Activated CD8-positive, alpha-beta memory T cell treated with anti-CD3 and anti-CD28 coated beads for 1 hour (primary cell): Measurements from ENCODE around the gene OR8J3.
"Not testable (repeated sequence)": the region's sequence is repeated elsewhere in the genome, so short reads cannot be mapped to it uniquely, and the experiment has no call there.

Experiments
- DNase-seq, 2 donors: peaks; one replicate each; pipeline ENCODE4 v3.0.0-alpha.2; 2020; ENCODE audit warnings: low read depth in 1 of 2; ENCODE audit errors: extremely low read depth in 1 of 2

Gene OR8J3, protein sequence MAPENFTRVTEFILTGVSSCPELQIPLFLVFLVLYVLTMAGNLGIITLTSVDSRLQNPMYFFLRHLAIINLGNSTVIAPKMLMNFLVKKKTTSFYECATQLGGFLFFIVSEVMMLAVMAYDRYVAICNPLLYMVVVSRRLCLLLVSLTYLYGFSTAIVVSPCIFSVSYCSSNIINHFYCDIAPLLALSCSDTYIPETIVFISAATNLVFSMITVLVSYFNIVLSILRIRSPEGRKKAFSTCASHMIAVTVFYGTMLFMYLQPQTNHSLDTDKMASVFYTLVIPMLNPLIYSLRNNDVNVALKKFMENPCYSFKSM

DNA sequence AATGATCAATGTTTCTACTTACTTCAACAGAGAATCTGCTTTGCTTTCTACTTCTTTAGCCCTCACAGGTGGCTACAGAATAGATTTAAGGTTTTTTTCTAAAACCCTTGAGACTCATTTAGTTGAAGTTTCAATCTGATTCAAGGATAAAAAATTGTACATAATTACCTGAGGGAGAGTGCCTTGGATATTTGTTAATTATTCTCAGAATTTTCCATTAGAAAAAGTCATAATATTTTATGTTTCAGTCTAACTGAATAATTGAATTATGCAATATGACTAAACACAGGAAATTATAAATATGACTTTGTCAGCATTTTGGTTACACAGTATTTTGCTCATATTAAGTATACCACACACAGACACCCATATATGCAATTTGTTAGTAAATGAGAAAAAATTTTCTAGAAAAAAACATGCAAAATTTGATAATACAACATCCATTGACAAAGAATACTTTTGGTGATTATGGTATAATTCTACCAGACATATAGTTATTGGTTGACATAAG, at the start of gene OR8J3:
Gene OR8J3, minus strand, starts transcription at position 51 of the 511 bp plus-strand sequence. CDS start 2,483 bp downstream, outside the sequence.
- no peak for DNase-seq

DNA sequence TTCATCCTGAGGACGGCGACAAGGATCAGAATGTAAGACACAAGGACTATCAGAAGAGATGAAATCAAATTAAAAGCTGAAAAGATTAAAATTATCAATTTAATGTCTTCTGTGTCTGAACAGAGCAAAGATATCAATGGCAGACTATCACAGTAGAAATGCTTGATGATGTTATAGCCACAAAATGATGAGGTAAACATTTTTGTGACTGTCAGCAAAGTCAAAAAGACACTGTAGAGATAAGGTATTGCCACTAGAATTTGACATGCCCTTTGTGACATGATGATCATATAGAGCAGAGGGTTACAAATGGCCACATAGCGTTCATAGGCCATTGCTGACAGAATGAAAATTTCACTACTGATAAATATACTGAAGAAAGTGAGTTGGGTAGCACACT, 48.6 kb upstream of the OR8J3 start:
- DNase-seq, result no peak

DNA sequence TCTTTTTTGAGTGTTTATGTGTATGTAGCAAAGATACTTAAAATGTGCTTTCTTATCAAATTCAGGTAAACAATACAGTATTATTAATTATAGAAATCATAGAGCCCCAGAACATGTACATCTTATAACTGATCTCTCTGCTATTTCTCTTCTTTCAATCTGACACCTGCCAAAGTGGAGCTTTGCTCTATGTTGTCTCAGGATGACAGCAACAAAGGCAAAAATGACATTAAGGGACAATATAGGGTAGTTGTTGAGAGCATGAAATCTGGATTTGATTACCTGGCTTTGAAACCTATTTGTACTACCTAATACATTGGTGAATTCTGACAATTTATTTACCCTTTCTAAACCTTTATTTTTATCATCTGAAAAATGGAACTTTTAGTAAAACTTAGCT, 43.5 kb upstream of the OR8J3 start:
- no peak for DNase-seq

DNA sequence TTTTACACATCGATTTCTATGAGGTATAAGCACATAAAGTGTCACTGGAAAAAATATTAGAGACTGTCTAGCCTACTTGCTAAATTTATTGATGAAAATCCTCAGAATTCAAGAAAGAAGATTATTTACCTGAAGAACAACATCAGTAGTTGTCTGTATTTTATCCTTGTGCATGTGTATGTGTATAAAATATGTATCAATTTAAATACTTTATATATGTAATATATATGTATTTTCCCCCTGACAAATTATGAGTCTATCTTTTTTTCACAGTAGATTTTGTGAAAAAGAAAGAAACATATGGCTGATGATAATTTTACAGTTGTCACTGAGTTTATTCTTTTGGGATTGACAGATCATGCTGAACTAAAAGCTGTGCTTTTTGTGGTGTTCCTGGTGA, 36.3 kb upstream of the OR8J3 start, which contains the start of gene OR5J2:
Gene OR5J2, plus strand, starts transcription at position 301 of the 400 bp plus-strand sequence. Its CDS starts 0 bp downstream, at position 301.
- no peak for DNase-seq

DNA sequence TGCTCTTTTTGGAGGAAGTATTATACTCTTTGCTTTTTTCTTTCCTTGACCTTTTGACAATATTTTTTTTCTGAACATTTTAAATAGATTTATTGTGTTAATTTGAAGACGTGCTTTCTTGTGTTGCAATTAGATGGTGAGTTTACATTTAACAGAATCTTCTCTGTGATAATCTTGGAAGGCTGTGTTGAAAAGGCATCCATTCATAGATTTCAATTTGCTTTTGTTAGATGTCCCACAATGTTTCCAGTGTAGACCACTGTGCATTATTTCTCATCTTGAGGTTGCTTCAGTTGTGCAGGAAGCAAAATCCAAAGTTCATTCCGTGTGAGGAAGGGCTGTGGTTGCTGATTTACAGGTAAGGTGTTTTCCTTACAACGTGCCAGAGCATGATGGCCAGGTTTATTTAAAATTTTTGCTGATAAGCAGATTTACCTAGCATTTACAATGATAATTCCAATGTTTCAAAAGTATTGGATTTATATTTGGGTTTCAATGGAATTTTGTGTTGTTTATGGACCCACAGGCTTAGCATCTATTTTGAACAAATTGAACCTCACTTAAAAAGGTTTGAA, 32.3 kb upstream of the OR8J3 start:
- no peak for DNase-seq

DNA sequence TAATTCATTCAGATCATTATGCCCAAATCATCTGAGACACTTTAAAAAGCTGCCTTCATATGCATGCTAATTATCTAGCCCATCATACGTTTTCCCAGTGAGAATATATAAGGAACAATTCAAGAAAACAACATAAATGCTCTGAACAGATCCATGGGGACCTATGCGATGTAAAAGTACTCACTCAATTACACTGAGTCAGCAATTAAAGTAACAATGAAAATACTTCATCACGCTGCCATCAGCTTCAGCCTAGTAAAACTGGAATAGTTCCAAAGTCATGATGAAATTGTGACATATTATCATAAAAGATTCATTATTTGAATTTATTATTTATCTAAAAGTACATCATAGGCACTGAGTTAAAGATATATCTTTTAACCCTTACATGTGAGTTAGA, 23.8 kb upstream of the OR8J3 start:
- DNase-seq, result no peak

DNA sequence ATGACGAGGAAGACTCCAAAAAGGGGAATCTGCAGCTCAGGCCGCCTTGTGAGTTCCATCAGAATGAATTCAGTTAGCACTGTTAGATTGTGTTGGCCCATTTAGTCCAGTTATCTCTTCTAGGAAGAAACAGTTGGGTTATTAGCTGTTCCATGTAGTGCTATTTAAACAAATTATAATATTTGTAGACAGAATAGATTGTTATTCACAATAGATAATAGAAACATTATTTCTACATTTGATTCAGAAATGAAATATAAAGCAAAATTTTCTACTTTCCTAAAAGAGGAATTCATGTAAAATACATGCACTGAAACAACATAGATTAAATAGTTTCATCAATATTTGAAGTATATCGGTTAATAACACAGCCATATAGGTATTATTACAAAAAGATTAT, 20.2 kb upstream of the OR8J3 start, which contains the start of gene OR8K5:
Gene OR8K5, minus strand, starts transcription at position 101 of the 400 bp plus-strand sequence. Its CDS starts 0 bp downstream, at position 101.
- no peak for DNase-seq

DNA sequence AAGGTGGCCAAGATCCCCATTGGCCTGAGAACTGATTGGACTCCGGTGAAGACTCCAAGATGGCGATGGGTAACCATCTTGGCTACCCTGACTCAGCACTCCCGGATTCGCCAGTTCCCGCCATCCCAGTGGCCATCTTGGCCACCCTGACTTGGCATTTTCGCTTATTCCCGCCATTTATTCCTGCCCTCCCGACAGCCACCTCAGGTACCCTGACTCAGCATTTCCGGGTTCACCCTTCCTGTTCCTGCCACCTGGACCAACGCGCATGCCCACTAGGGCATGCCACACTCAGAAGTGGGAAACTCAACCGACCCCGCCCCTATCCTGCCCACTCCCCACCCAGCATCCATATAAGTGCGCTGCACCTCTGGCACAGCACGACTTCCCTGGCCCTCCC, 12.3 kb upstream of the OR8J3 start:
- no peak for DNase-seq

DNA sequence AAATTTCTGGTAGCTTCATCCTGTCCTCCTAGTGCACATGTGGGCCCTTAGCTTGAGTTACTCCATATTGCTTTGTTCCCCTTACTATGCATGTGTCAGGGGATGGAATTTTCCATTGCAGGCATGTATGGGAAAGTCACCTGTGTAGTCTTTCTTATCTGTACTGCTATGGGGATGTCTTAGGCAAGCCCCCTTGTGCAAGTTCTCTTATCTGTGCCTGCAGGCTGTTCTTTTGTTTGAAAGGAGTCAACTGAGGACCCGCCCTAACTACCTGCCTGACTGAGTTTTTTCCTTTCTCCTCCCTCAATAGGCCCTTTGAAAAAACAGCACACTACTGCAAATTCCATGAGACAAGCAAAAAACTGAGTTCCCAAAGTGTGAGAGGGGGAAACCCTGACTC, 11.4 kb upstream of the OR8J3 start:
- no peak for DNase-seq

DNA sequence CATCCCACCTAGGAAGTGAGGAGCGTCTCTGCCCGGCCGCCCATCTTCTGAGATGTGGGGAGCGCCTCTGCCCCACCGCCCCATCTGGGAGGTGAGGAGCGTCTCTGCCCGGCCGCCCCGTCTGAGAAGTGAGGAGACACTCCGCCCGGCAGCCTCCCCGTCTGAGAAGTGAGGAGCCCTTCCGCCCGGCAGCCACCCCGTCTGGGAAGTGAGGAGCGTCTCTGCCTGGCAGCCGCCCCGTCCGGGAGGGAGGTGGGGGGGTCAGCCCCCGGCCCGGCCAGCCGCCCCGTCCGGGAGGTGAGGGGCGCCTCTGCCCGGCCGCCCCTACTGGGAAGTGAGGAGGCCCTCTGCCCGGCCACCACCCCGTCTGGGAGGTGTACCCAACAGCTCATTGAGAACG, 3.7 kb upstream of the OR8J3 start:
- not testable (repeated sequence) for DNase-seq

DNA sequence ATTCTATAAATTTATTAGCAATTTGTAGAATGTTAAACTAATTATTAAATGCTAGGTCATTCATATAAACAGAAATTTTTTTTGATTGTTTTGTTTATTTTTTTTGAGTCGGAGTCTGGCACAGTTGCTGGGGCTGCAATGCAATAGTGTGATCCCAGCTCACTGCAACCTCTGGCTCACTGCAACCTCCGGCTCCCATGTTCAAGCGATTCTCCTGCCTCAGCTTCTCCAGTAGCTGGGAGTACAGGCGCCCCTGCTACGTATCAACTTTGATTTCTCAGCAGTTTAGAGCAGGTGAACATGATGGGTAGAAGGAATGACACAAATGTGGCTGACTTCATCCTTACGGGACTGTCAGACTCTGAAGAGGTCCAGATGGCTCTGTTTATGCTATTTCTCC, 17.9 kb downstream of the OR8J3 start, which contains the start of gene OR8H3:
Gene OR8H3, plus strand, starts transcription at position 301 of the 400 bp plus-strand sequence. Its CDS starts 0 bp downstream, at position 301.
- no peak for DNase-seq

DNA sequence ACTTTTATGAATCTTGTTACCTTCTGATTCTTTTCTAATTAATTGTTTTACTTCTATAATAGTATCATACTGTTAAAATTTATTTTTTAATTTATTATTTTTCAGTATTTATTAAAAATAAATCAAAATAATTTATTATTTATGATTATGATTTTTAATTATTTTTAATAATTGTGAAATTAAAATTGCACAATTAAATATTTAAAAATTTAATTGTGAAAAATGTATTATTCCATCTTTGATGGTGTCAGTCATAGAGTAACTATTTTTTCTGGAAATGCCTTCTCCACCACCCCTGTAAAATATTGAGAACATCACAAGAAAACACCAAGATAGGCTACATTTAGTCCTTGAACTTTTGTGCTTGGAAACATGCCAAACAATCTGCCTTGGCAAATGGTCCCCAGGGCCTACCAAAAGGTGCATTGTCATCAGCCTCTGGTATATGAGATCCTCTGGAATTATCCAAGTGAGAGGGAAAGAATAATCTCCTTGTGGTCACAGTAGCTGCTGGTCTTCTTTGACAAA, 36.7 kb downstream of the OR8J3 start, which contains the start of gene OR8H2:
Gene OR8H2, plus strand, starts transcription at position 478 of the 528 bp plus-strand sequence. CDS start 1,356 bp downstream, outside the sequence.
- DNase-seq, result no peak

DNA sequence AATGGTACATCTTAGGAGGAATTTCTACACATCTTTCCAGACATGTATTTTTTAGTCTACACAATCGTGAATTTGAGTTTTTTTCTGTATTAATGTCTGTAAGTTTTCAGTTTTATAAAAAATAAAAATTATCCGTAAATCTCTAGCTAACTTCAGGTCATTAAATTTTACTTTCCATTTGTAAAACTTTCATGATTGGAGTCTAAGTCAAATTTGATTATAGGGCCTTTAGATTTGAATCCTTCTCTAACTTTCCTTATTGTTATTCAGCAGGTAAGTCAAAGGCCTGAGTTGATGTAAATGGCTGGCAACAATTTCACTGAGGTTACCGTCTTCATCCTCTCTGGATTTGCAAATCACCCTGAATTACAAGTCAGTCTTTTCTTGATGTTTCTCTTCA, 47.0 kb downstream of the OR8J3 start, which contains the start of gene OR8I2:
Gene OR8I2, plus strand, starts transcription at position 301 of the 400 bp plus-strand sequence. Its CDS starts 0 bp downstream, at position 301.
- no peak for DNase-seq

DNA sequence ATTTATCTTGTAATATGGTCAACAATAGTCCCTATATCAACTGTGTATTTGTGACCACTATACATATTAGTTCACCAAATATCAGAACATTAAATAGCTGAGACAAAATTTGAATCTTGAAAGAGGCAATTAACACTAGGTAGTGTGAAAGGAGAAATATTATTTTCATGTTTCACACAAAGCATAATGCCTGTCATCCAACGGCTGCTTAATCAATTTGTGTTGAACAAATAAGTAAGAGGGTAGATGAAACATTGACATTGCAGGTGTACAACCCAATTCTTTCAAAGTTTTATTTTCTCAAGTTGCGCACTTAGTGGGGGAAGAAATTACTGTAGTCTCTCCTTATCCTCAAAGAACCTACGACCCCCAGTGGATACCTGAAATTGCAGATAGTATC, 50.3 kb downstream of the OR8J3 start:
- no peak for DNase-seq
